GM12891 (cell line): ENCODE data around the gene UBE2K.

Experiments used
- PAX5 ChIP-seq: IDR thresholded peaks from 2 replicates; pipeline ENCODE4 v1.6.1; 2011; ENCODE audit warnings: low read length, moderate library complexity, mild to moderate bottlenecking; ENCODE audit not compliant: insufficient read depth, severe bottlenecking
- POLR2A ChIP-seq: IDR thresholded peaks from 2 replicates; pipeline ENCODE4 v1.6.1; 2011; ENCODE audit warnings: low read depth, low read length, control low read depth
- POLR2AphosphoS5 ChIP-seq: IDR thresholded peaks from 2 replicates; pipeline ENCODE4 v1.6.1; 2011; ENCODE audit warnings: low read depth, low read length, control low read depth
- POU2F2 ChIP-seq: IDR thresholded peaks from 2 replicates; pipeline ENCODE4 v1.6.1; 2011; ENCODE audit warnings: low read depth, mild to moderate bottlenecking, control low read depth, low read length, moderate library complexity
- TAF1 ChIP-seq: IDR thresholded peaks from 2 replicates; pipeline ENCODE4 v1.6.1; 2011; ENCODE audit warnings: low read depth, low read length, control low read depth

DNA sequence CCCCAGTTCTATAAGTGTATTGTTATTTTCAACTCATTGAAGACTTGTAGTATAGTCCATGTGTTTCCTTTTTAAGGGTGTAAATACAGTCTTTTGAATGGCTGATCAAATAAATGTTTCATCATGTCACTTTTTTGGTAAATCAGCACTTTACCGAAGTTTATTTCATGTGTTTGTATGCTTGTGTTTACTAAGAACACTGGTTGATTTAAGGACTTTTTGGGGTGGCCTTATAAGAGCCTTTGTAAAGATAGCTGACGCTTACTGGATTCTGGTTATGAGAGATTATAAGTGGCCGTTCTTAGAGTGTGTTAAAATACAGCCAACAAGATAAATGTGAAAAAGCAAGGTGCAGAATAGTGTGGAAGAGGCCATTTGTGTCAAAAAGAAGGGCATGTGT, 2.6 kb downstream of the UBE2K start:
- TF ChIP-seq POLR2AphosphoS5 (no peak), POLR2A (no peak), TAF1 (no peak), POU2F2 (no peak), PAX5 (no peak)
